PC-9 (cell line): ENCODE data around the gene ATRNL1.

Source experiments
- EZH2 ChIP-seq: fragments of 200-600 bp; sonication (generic); IDR thresholded peaks from 2 replicates; pipeline ENCODE4 v1.8.0; 2017; ENCODE audit warnings: antibody characterized with exemption, low read depth
- TF ChIP-seq, protein P1 (sequence below): fragments of 200-600 bp; sonication (generic); conservative IDR thresholded peaks from 2 replicates; pipeline ENCODE4 v1.6.1; 2017; ENCODE audit warnings: mixed run types, antibody characterized with exemption, mild to moderate bottlenecking, moderate library complexity

DNA sequence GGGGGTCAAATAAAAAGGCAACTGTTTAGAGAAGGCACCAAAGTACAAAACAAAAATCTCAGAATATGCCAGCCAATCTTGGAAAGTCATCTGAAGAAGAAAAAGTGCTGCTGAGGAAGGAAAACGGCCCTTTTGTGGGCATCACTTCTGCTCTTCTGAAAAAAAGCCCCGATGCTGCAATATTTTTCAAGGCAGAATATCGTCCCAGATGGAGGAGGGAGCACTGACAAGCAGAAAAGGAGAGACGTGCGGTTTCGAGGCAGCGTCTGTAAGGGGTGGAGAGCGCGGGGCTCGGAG lies 959 bp upstream of the ATRNL1 start:
- TF ChIP-seq, protein P1, sequence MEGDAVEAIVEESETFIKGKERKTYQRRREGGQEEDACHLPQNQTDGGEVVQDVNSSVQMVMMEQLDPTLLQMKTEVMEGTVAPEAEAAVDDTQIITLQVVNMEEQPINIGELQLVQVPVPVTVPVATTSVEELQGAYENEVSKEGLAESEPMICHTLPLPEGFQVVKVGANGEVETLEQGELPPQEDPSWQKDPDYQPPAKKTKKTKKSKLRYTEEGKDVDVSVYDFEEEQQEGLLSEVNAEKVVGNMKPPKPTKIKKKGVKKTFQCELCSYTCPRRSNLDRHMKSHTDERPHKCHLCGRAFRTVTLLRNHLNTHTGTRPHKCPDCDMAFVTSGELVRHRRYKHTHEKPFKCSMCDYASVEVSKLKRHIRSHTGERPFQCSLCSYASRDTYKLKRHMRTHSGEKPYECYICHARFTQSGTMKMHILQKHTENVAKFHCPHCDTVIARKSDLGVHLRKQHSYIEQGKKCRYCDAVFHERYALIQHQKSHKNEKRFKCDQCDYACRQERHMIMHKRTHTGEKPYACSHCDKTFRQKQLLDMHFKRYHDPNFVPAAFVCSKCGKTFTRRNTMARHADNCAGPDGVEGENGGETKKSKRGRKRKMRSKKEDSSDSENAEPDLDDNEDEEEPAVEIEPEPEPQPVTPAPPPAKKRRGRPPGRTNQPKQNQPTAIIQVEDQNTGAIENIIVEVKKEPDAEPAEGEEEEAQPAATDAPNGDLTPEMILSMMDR: no peak
- no peak for TF ChIP-seq EZH2
